Glutamatergic neuron (in vitro differentiated cells): Measurements from ENCODE around the gene PIGZ. TPM values are rescaled to one million over a fixed set of nuclear protein-coding genes. Genes with fewer than 3 reads are reported as not detected.

Experiments used
- DNase-seq: peaks from one replicate; pipeline ENCODE4 v3.0.0; 2022
- H3K27ac Mint-ChIP-seq: one replicate; pipeline ENCODE4 v1.8.0; 2020; ENCODE audit warnings: mild to moderate bottlenecking, mixed read lengths, inconsistent platforms; ENCODE audit not compliant: unreplicated experiment
- H3K27me3 Mint-ChIP-seq: one replicate; pipeline ENCODE4 v1.8.0; 2020; ENCODE audit warnings: mild to moderate bottlenecking, moderate library complexity, mixed read lengths, inconsistent platforms; ENCODE audit not compliant: unreplicated experiment
- H3K36me3 Mint-ChIP-seq: one replicate; pipeline ENCODE4 v1.8.0; 2020; ENCODE audit warnings: mild to moderate bottlenecking, mixed read lengths, inconsistent platforms; ENCODE audit not compliant: unreplicated experiment
- H3K4me1 Mint-ChIP-seq: one replicate; pipeline ENCODE4 v1.8.0; 2020; ENCODE audit warnings: mild to moderate bottlenecking, low read depth, mixed read lengths, inconsistent platforms; ENCODE audit not compliant: unreplicated experiment
- H3K4me3 Mint-ChIP-seq: one replicate; pipeline ENCODE4 v1.8.0; 2020; ENCODE audit warnings: mild to moderate bottlenecking, mixed read lengths, inconsistent platforms; ENCODE audit not compliant: unreplicated experiment
- H3K9me3 Mint-ChIP-seq: one replicate; pipeline ENCODE4 v1.8.0; 2020; ENCODE audit warnings: mild to moderate bottlenecking, moderate library complexity, mixed read lengths, inconsistent platforms; ENCODE audit not compliant: unreplicated experiment
- CTCF ChIP-seq: fragments of 200-600 bp; sonication (generic); IDR thresholded peaks from one replicate; pipeline ENCODE4 v1.5.0; 2021; ENCODE audit not compliant: partially characterized antibody, unreplicated experiment
- total RNA-seq: library from RNA; stranded (reverse); fragmentation: NEBNext Ultra II Directional; extraction: Animal tissue kit (Norgen Biotek cat#: 25700); gene quantifications from one replicate; pipeline ENCODE4 v1.2.1, GENCODE V29; 2021; ENCODE audit not compliant: unreplicated experiment

The PIGZ gene
- total RNA-seq, 1 donor from 2014 or later, result 4.7 TPM

DNA sequence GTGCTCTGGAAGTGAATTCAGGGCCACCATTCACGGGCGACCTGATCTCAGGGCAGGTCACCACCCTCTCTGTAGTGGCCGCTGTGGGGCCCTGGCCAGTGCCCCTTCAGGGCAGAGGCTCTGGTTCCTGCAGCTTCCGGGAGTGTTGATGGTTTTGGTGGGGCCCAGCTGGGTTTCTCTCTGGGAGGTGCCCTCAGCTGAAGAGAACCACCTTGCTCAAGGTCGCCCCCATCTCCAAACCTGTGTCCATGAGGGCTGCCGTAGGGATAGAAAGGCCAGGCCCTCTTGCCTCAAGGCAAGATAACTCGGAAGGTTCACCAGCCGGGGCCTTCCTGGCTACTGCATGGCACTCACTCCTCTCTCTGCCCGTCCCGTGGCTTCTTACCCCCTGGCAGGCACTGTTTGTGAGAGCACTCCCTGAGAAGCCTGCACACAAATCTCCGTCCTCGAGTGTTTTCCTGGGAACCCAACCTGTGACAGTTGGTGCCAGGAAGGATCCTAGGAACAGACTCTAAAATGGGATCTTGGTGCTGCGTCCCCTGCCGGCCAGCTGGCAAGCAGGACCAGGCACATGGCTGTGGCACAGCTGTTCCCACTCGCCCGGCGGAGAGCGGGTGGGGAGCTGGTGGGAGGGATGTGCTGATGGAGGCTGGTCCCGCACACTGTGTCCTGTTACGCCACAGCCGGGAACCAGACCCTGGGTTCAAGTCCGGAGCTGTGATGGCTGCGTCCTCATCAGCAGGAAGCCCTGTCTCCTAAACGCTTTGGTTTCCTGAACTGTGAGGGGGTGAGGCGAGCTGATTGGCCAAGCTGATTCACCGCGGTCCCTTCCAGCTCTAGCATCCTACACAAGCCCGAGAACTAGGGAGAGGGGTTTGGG, 23.2 kb upstream of the PIGZ start:
- TF ChIP-seq CTCF, result no peak
- Mint-ChIP-seq H3K4me1 (peaks cover 12% of the 10 kb centered on the region), H3K36me3 (no peaks in the 10 kb centered on the region), H3K9me3 (no peaks in the 10 kb centered on the region), H3K27ac (no peak overlapping the region), H3K27me3 (peaks cover 4% of the 10 kb centered on the region), H3K4me3 (no peak overlapping the region)
- no peak for DNase-seq

DNA sequence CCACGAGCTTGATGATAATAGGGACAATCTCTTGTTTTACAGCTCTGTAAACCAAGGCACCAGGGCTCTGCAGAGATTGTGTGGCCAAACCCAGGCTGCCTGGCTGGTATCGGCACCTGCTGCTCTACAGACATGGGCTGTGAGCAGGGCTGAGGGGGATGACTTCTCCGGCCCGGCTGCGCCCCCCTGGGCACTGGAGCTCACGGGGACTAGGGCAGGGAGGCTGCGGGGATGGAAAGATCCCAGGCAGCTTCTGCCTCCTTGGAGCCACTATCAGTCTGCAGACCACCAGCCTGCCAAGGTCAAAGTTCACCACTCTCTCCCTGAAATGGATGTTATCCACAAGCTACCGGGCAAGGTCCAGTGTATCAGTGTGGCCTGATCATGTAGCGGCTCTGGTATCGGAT, 22.0 kb upstream of the PIGZ start:
- Mint-ChIP-seq H3K27ac (no peak overlapping the region), H3K4me3 (no peak overlapping the region), H3K27me3 (peaks cover 4% of the 10 kb centered on the region), H3K9me3 (no peaks in the 10 kb centered on the region), H3K36me3 (no peaks in the 10 kb centered on the region), H3K4me1 (peaks cover 5% of the 10 kb centered on the region)
- TF ChIP-seq CTCF, result no peak
- no peak for DNase-seq

DNA sequence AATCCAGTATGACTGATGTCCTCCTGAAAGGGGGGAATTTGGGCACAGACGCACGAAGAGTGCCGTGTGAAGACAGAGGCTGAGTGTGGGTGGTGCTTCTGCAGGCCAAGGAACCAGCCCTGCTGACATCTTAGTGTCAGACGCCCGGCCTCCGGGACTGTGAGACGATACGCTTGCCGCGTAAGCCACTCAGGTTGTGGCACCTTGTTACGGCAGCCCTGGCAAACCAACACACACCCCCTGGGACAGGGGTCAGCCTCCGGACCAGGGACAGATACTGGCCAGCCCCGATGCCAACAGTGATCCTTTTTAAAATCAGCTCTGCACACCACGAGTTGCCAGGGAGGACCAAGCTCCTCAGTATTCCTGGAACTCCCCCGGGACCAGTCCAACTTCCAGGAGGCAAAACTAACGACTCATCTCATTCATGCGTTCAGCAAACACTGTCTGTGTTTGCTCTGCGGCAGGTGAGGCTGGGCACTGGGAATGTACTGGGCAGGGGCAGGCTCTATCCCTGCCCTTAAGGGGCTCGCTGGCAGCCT, 21.2 kb upstream of the PIGZ start:
- Mint-ChIP-seq H3K9me3 (no peaks in the 10 kb centered on the region), H3K4me3 (no peak overlapping the region), H3K27me3 (peaks cover 4% of the 10 kb centered on the region), H3K27ac (no peak overlapping the region), H3K4me1 (peaks cover 5% of the 10 kb centered on the region), H3K36me3 (no peaks in the 10 kb centered on the region)
- no peak for TF ChIP-seq CTCF
- DNase-seq, result no peak

DNA sequence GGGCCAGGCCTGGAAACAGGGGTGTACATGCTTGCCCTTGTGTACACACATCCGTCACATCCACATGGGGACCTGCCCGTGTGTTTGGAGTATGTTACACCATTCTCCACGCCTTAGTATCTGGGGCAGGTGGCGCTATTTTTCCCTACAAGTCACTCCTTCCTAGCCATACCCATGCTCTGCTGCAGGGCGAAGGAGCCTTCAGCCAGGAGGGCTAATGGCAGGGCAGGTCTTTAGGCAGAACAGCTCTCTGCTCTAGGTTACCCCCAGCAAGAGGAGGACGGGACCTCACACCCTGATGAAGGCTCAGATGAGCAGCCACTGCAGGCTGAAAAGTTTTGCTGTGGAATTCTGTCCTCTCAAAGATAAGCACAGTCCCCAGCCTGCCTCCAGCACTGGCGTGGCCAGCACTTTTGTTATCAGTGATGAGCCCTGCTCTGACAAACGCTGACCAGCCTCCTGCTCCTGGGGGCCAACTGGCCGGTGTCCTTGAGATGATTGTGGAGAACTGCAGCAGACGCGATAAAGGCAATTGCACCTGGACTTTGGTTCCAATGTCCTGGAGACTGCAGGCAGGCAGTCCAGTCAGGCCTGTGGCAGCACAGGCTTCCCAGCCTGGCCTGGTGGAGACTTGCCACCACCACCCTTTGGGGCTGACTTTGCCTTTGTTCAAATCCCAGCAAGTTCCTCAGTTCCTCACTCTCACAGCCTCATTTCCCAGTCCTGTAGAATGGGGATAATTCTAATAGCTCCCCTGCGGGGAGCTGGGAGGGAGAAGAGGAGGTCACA, 19.8 kb upstream of the PIGZ start:
- Mint-ChIP-seq H3K4me1 (no peaks in the 10 kb centered on the region), H3K4me3 (no peak overlapping the region), H3K27me3 (peaks cover 2% of the 10 kb centered on the region), H3K27ac (no peak overlapping the region), H3K9me3 (peaks cover 2% of the 10 kb centered on the region), H3K36me3 (peaks cover 3% of the 10 kb centered on the region)
- no peak for DNase-seq
- no peak for TF ChIP-seq CTCF
